HL-60 (cell line): ENCODE measurements around the gene HIPK2.

Source experiments
- DNase-seq, 2 experiments: peaks; one replicate each; pipeline ENCODE4 v3.0.0-alpha.2; 2010 to 2020; ENCODE audit warnings: low read depth in 1 of 2, low spot score in 1 of 2
- H3K27ac ChIP-seq: fragments of 250-450 bp; sonication (Bioruptor Pico); replicated peaks from 2 replicates; pipeline ENCODE4 v1.5.1; 2020; ENCODE audit warnings: mild to moderate bottlenecking, moderate library complexity
- H3K27me3 ChIP-seq: fragments of 250-450 bp; sonication (Bioruptor Pico); 2 replicates; pipeline ENCODE4 v1.5.1; 2021; ENCODE audit warnings: mild to moderate bottlenecking, moderate library complexity; ENCODE audit not compliant: insufficient read depth, poor library complexity, severe bottlenecking
- H3K4me3 ChIP-seq: replicated peaks from 2 replicates; pipeline ENCODE4 v1.5.1; 2011; ENCODE audit warnings: mild to moderate bottlenecking, control low read depth, low read length; ENCODE audit not compliant: insufficient read depth
- CTCF ChIP-seq: IDR thresholded peaks from one replicate; pipeline ENCODE4 v1.5.1; 2011; ENCODE audit warnings: low read length, control low read depth, inconsistent platforms; ENCODE audit not compliant: insufficient read depth
- GABPA ChIP-seq: IDR thresholded peaks from 2 replicates; pipeline ENCODE4 v1.6.1; 2012; ENCODE audit warnings: low read depth
- POLR2AphosphoS5 ChIP-seq: IDR thresholded peaks from 2 replicates; pipeline ENCODE4 v1.6.1; 2012; ENCODE audit warnings: low read depth
- REST ChIP-seq: IDR thresholded peaks from 2 replicates; pipeline ENCODE4 v1.6.1; 2012; ENCODE audit warnings: low read depth; ENCODE audit not compliant: insufficient replicate concordance
- SPI1 ChIP-seq: IDR thresholded peaks from 2 replicates; pipeline ENCODE4 v1.6.1; 2012; ENCODE audit warnings: low read depth, mild to moderate bottlenecking, borderline replicate concordance
- long read RNA-seq: library from polyadenylated mRNA; unstranded; transcript quantifications from one replicate; pipeline ENCODE4 v2.0.0, GENCODE V29; 2020

The HIPK2 gene
- long read RNA-seq, partial matches to known transcripts: 1 of 6 reads
- long read RNA-seq, other reads (novel, unspliced or antisense): 5 of 6 reads

GRCh38 chr7:139777948-139778841, at the start of gene HIPK2:
Gene HIPK2 (minus strand): TSS chr7:139777998. CDS start chr7:139777623, 375 bp downstream.
- peak within 1 kb of the TSS; percentile 70 for H3K27ac ChIP-seq
- no peaks in the 10 kb centered on the region for H3K27me3 ChIP-seq
- peak within 1 kb of the TSS; percentile 81 for H3K4me3 ChIP-seq
- TF ChIP-seq POLR2AphosphoS5: no peak
- TF ChIP-seq GABPA: no peak
- TF ChIP-seq REST: no peak
- no peak for TF ChIP-seq CTCF
- TF ChIP-seq SPI1: no peak
- DNase-seq: peak; percentile 56 to 61

- Histone ChIP-seq H3K27me3 (no peaks in the 10 kb centered on the region), H3K4me3 (no peak overlapping the region), H3K27ac (no peak overlapping the region)
- no peak for DNase-seq
- TF ChIP-seq SPI1: no peak
- TF ChIP-seq CTCF: no peak
- TF ChIP-seq REST: no peak
- TF ChIP-seq GABPA: no peak
- no peak for TF ChIP-seq POLR2AphosphoS5
Observed at GRCh38 chr7:139827042-139827441, 49.2 kb upstream of the HIPK2 start.

- Histone ChIP-seq H3K27ac (no peak overlapping the region), H3K4me3 (no peak overlapping the region), H3K27me3 (no peaks in the 10 kb centered on the region)
- DNase-seq: no peak
- TF ChIP-seq POLR2AphosphoS5: no peak
- TF ChIP-seq REST: no peak
- no peak for TF ChIP-seq CTCF
- no peak for TF ChIP-seq SPI1
- no peak for TF ChIP-seq GABPA
Observed at GRCh38 chr7:139825666-139826290, 48.0 kb upstream of the HIPK2 start.
